Neural crest cell (in vitro differentiated cells): ENCODE measurements around the gene LACC1. TPM values are rescaled to one million over a fixed set of nuclear protein-coding genes. Genes with fewer than 3 reads are reported as not detected.

Experiments
- DNase-seq: peaks from one replicate; pipeline ENCODE4 v3.0.0; 2021; ENCODE audit warnings: low read depth, mixed read lengths, low spot score
- H3K27ac Mint-ChIP-seq: one replicate; pipeline ENCODE4 v1.8.0; 2021; ENCODE audit warnings: mild to moderate bottlenecking, mixed read lengths; ENCODE audit not compliant: unreplicated experiment
- H3K27me3 Mint-ChIP-seq: 2 replicates; pipeline ENCODE4 v1.8.0; 2021; ENCODE audit warnings: low read depth, mild to moderate bottlenecking, mixed read lengths
- H3K36me3 Mint-ChIP-seq: 2 replicates; pipeline ENCODE4 v1.8.0; 2021; ENCODE audit warnings: low read depth, mild to moderate bottlenecking, mixed read lengths
- H3K4me1 Mint-ChIP-seq: 2 replicates; pipeline ENCODE4 v1.8.0; 2021; ENCODE audit warnings: mixed read lengths
- H3K4me3 Mint-ChIP-seq: one replicate; pipeline ENCODE4 v1.8.0; 2021; ENCODE audit warnings: mild to moderate bottlenecking, mixed read lengths
- H3K9me3 Mint-ChIP-seq: 2 replicates; pipeline ENCODE4 v1.8.0; 2021; ENCODE audit warnings: mixed read lengths
- total RNA-seq: library from RNA; stranded (reverse); gene quantifications from 2 replicates; pipeline ENCODE4 v1.2.1, GENCODE V29; 2021
- TF ChIP-seq, protein P1 (sequence below): fragments of 200-600 bp; sonication (generic); conservative IDR thresholded peaks from 2 replicates; pipeline ENCODE4 v1.5.0; 2021; ENCODE audit warnings: antibody characterized with exemption, mild to moderate bottlenecking

Gene LACC1
- total RNA-seq, 1 donor from 2014 or later: 0.75 TPM

DNA sequence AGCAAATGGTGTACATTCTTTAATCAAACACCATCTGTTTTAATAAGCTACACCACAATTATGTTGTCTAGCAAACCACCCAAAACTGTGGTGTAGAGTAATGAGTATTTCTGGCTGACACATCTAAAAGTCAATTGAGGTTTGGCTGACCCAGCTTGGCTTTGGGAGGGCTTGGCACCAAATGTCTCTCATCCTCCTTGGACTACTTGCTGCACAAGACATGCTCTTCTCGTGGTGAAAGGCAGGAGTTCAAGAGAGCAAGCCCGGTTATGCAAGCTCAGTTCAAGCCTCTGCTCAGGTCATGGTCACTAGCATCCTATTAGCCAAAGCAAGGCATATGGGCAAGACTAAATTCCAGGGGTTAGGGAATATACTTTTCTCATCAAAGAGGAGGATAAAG is 37.1 kb downstream of the LACC1 start:
- no peak for DNase-seq
- TF ChIP-seq, protein P1, sequence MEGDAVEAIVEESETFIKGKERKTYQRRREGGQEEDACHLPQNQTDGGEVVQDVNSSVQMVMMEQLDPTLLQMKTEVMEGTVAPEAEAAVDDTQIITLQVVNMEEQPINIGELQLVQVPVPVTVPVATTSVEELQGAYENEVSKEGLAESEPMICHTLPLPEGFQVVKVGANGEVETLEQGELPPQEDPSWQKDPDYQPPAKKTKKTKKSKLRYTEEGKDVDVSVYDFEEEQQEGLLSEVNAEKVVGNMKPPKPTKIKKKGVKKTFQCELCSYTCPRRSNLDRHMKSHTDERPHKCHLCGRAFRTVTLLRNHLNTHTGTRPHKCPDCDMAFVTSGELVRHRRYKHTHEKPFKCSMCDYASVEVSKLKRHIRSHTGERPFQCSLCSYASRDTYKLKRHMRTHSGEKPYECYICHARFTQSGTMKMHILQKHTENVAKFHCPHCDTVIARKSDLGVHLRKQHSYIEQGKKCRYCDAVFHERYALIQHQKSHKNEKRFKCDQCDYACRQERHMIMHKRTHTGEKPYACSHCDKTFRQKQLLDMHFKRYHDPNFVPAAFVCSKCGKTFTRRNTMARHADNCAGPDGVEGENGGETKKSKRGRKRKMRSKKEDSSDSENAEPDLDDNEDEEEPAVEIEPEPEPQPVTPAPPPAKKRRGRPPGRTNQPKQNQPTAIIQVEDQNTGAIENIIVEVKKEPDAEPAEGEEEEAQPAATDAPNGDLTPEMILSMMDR: no peak
- Mint-ChIP-seq H3K4me3 (no peak overlapping the region), H3K36me3 (no peaks in the 10 kb centered on the region), H3K4me1 (peaks cover 8% of the 10 kb centered on the region), H3K9me3 (no peaks in the 10 kb centered on the region), H3K27ac (no peak overlapping the region), H3K27me3 (no peaks in the 10 kb centered on the region)

DNA sequence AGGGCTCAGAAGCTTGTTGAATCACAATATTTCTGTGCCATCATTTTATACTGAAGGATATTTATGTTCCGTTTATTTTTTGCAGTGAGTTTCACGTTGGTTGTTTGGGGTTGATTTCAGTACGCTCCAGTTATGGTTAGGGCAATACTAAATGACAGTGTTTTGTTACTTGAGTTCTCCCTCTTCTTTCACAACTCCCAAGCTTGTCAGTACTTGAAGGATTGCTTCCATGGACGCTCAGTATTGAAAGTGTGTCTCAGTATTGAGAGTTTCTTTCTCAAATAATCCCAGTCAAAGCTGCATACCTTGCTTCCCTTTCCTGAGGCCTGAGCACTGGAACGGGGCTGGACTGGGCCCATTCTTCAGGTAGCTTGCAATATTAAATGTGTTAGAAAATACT is 38.9 kb downstream of the LACC1 start:
- H3K4me1 Mint-ChIP-seq: no peaks in the 10 kb centered on the region
- DNase-seq: no peak
- TF ChIP-seq, protein P1: no peak
- no peak overlapping the region for H3K27ac Mint-ChIP-seq
- H3K4me3 Mint-ChIP-seq: no peak overlapping the region
- H3K36me3 Mint-ChIP-seq: no peaks in the 10 kb centered on the region
- no peaks in the 10 kb centered on the region for H3K27me3 Mint-ChIP-seq
- H3K9me3 Mint-ChIP-seq: no peaks in the 10 kb centered on the region

DNA sequence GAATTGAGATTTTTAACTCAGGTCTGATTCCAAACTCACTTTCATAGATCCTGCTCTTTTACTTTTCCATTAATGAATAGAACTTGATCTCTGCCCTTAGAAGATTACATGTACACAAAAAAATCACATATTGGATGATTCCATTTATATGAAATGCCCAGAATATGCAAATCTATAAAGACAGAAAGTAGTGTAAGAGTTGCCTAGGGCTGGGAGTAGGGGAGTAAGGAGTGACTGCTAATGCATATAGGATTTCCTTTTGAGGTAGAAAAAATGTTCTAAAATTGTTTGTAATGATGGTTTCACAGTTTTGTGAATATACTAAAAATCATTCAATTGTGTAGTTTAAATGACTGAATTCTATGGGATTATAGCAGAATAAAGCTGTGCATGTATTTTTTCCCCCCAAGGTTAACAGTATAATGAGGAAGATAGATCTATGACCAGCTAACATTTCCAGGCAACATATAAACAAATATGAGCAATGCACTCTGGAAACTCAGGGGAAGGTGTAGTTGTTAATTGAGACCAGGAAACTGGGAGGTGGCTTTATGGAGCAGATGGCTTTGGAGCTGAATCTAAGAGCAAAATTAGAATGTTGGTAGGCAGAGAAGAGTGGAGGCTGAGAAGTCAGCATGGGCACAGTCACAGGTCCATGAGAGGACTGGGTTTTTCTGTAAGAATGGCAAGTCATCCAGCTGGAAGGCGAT is 41.4 kb downstream of the LACC1 start:
- Mint-ChIP-seq H3K4me1 (no peaks in the 10 kb centered on the region), H3K4me3 (no peak overlapping the region), H3K36me3 (no peaks in the 10 kb centered on the region), H3K9me3 (no peaks in the 10 kb centered on the region), H3K27ac (peak overlapping the region; percentile 7), H3K27me3 (no peaks in the 10 kb centered on the region)
- DNase-seq: no peak
- TF ChIP-seq, protein P1: no peak

DNA sequence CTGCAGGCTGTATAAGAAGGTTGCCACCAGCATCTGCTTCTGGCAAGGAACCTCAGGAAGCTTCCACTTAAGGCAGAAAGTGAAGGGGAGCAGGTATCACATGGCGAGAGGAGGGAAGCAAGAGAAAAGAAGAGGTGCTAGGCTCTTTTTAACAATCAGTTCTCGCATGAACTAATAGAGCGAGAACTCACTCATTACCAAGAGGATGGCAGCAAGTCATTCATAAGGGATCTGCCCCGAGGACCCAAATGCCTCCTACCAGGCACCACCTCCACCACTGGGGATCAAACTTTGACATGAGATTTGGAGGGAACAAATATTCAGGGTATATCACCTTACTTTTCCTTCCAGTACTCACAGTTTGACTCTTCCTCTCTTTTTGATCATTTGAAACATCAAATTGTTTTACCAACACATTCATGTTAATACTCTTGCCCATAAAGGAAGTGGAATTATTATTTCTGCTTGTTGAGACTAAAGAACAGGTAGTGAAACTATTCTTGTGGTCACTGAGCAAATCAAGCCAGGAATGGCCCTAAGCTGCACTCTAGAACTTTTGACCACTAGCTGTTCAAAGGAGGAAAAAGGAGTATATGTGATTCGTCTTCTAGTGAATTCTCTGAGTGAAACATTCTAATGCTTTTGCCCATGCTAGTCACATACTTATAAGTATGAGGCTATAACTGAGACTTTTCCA is 45.0 kb downstream of the LACC1 start:
- Mint-ChIP-seq H3K9me3 (no peaks in the 10 kb centered on the region), H3K4me1 (no peaks in the 10 kb centered on the region), H3K4me3 (no peak overlapping the region), H3K36me3 (no peaks in the 10 kb centered on the region), H3K27me3 (no peaks in the 10 kb centered on the region), H3K27ac (no peak overlapping the region)
- TF ChIP-seq, protein P1: no peak
- no peak for DNase-seq

DNA sequence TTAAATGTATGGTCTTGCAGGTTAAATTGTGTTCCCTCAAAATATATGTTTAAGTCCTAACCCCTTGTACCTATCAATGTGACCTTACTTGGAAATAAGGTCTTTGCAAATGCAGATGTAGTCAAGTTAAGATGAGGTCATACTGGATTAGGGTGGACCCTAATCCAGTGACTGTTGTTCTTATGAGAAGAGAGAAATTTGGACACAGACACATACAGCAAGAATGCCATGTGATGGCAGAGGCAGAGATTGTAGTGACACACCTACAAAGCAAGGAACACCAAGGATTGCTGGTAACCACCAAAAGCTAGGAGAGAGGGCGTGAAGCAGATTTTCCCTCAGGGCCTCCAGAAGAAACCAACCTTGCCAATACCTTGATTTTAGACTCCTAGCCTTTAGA is 50.2 kb downstream of the LACC1 start:
- H3K36me3 Mint-ChIP-seq: peaks cover 2% of the 10 kb centered on the region
- no peak for DNase-seq
- H3K4me1 Mint-ChIP-seq: no peaks in the 10 kb centered on the region
- H3K27me3 Mint-ChIP-seq: no peaks in the 10 kb centered on the region
- H3K4me3 Mint-ChIP-seq: no peak overlapping the region
- H3K27ac Mint-ChIP-seq: no peak overlapping the region
- TF ChIP-seq, protein P1: no peak
- peaks cover 7% of the 10 kb centered on the region for H3K9me3 Mint-ChIP-seq
